Right lobe of liver (tissue), 4 donors: ENCODE results near the gene STAMBPL1.

Experiments
- POLR2A ChIP-seq: fragments of 450-650 bp; IDR thresholded peaks from one replicate; pipeline ENCODE4 v1.6.1; 2017; ENCODE audit warnings: antibody characterized with exemption, mild to moderate bottlenecking
- TF ChIP-seq, protein P1 (sequence below), 4 donors: fragments of 200-600 bp in 3 of 4; fragments of 450-650 bp in 1 of 4; IDR thresholded peaks; one replicate each; pipeline versions ENCODE4 v1.5.1 to v1.8.0; 2016 to 2022; ENCODE audit warnings: antibody characterized with exemption in 4 of 4, mild to moderate bottlenecking in 2 of 4
- donor health status: DM: no; HTN: no; CAD: no.
- donor health status: DM: no; HTN: no; CAD: no.
- donor health status: DM: no; HTN: yes; CAD: no.

DNA sequence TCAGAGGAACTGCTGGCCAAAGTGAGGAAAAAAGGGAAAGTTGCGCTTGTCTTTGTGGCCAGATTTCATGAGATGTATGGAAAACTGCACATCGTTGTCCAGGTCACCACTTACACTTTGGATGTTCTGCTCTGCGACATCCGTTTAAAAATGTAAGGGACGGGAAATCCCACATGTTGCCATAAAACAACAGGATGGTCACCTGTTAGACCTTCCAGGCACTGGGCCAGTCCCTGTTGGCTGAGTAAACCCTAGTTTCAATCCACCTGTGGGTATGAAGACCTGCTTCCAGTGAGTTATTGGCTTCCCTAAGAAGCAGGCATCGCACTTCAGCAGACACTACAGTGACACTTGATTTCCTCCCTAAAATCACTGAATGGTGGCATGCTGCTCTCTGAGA, 2.7 kb upstream of the STAMBPL1 start:
- TF ChIP-seq, protein P1, sequence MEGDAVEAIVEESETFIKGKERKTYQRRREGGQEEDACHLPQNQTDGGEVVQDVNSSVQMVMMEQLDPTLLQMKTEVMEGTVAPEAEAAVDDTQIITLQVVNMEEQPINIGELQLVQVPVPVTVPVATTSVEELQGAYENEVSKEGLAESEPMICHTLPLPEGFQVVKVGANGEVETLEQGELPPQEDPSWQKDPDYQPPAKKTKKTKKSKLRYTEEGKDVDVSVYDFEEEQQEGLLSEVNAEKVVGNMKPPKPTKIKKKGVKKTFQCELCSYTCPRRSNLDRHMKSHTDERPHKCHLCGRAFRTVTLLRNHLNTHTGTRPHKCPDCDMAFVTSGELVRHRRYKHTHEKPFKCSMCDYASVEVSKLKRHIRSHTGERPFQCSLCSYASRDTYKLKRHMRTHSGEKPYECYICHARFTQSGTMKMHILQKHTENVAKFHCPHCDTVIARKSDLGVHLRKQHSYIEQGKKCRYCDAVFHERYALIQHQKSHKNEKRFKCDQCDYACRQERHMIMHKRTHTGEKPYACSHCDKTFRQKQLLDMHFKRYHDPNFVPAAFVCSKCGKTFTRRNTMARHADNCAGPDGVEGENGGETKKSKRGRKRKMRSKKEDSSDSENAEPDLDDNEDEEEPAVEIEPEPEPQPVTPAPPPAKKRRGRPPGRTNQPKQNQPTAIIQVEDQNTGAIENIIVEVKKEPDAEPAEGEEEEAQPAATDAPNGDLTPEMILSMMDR (IDR thresholded peaks at IDR 0.05): no peak
- TF ChIP-seq POLR2A: no peak
